Esophagus squamous epithelium (tissue), 4 donors: ENCODE data around the gene RTN4RL1.

Source experiments
- CTCF ChIP-seq, 6 experiments: fragments of 450-650 bp in 4 of 6; fragments of 200-600 bp in 2 of 6; sonication (generic) in 2 of 6; IDR thresholded peaks; one replicate each; pipeline ENCODE4 v1.5.1; 2016 to 2019; ENCODE audit warnings: antibody characterized with exemption in 6 of 6, mild to moderate bottlenecking in 4 of 6, moderate library complexity in 4 of 6
- POLR2A ChIP-seq, 4 donors: fragments of 450-650 bp; IDR thresholded peaks; one replicate each; pipeline ENCODE4 v1.6.1; 2017; ENCODE audit warnings: antibody characterized with exemption in 4 of 4, mild to moderate bottlenecking in 4 of 4, moderate library complexity in 3 of 4

GRCh38 chr17:2050300-2051060 lies 25.3 kb upstream of the RTN4RL1 start:
- TF ChIP-seq POLR2A (IDR thresholded peaks at IDR 0.05): no peak
- peak in 1 of 6 experiments; percentile 12 for TF ChIP-seq CTCF (IDR thresholded peaks at IDR 0.05)
